ENCODE results near the gene TMEM17. TPM values are rescaled to one million over a fixed set of nuclear protein-coding genes. Genes with fewer than 3 reads are reported as not detected.

Gene TMEM17
- total RNA-seq, 2 experiments from 2014 or later = not detected

- Mint-ChIP-seq H3K9me3 (no peaks in the 10 kb centered on the region), H3K4me1 (ENCODE audit: low read depth) (no peaks in the 10 kb centered on the region), H3K27me3 (peaks cover 9% of the 10 kb centered on the region), H3K27ac (no peak overlapping the region), H3K36me3 (ENCODE audit: low read depth) (no peaks in the 10 kb centered on the region), H3K4me3 (no peak overlapping the region)
- intact Hi-C loops (cut with DNase I, micrococcal nuclease) = loop anchor here (5.0 to 10.0 kb wide), 5 partner anchors 966 to 1403 kb away; no protein-coding TSS in a partner anchor
- no peak overlapping the region for H3K4me3 ChIP-seq (ENCODE audit: low read length)
- H3K27ac ChIP-seq (ENCODE audit: low read depth in 1 of 2, low read length in 2 of 2) = no peak overlapping the region
- ATAC-seq (ENCODE audit: poor library complexity) (no peak), DNase-seq (no peak)
- H3K36me3 ChIP-seq (ENCODE audit: insufficient read depth, low read length) = no peaks in the 10 kb centered on the region
- CTCF ChIA-PET = interaction anchor here (3.0 kb wide), 1 partner anchor 316 kb away, joined by 7 read pairs; no protein-coding TSS in a partner anchor
- peaks cover 4 to 8% of the 10 kb centered on the region in 2 experiments for H3K27me3 ChIP-seq (ENCODE audit: control insufficient read depth in 1 of 2, insufficient read depth in 2 of 2, low read length in 2 of 2)
- POLR2A ChIA-PET = no interaction called here
- H3K9me3 ChIP-seq (ENCODE audit: control insufficient read depth in 1 of 2, insufficient read depth in 1 of 2, low read length in 2 of 2) = no peaks in the 10 kb centered on the region
- peaks cover 10% of the 10 kb centered on the region for H3K4me1 ChIP-seq (ENCODE audit: insufficient read depth, low read length)
- no peak for TF ChIP-seq CTCF (IDR thresholded peaks at IDR 0.05)
Measured at GRCh38 chr2:62459106-62459505, 46.9 kb downstream of the TMEM17 start.

GRCh38 chr2:62458671-62459081 lies 47.3 kb downstream of the TMEM17 start:
- no peaks in the 10 kb centered on the region for H3K36me3 ChIP-seq (ENCODE audit: insufficient read depth, low read length)

GRCh38 chr2:62458206-62458641 lies 47.8 kb downstream of the TMEM17 start:
- DNase-seq (no peak), ATAC-seq (ENCODE audit: poor library complexity) (no peak)
- Mint-ChIP-seq H3K4me3 (no peak overlapping the region), H3K36me3 (ENCODE audit: low read depth) (no peaks in the 10 kb centered on the region), H3K27me3 (peaks cover 9% of the 10 kb centered on the region), H3K27ac (no peak overlapping the region), H3K9me3 (no peaks in the 10 kb centered on the region), H3K4me1 (ENCODE audit: low read depth) (no peaks in the 10 kb centered on the region)
- ChIA-PET CTCF (interaction anchor here (3.0 kb wide), 1 partner anchor 317 kb away, joined by 7 read pairs; no protein-coding TSS in a partner anchor), POLR2A (no interaction called here)
- no peak for TF ChIP-seq CTCF (IDR thresholded peaks at IDR 0.05)
- Histone ChIP-seq H3K36me3 (ENCODE audit: insufficient read depth, low read length) (no peaks in the 10 kb centered on the region), H3K4me3 (ENCODE audit: low read length) (no peak overlapping the region), H3K27me3 (ENCODE audit: control insufficient read depth in 1 of 2, insufficient read depth in 2 of 2, low read length in 2 of 2) (peaks cover 4 to 8% of the 10 kb centered on the region in 2 experiments), H3K27ac (ENCODE audit: low read depth in 1 of 2, low read length in 2 of 2) (no peak overlapping the region), H3K9me3 (ENCODE audit: control insufficient read depth in 1 of 2, insufficient read depth in 1 of 2, low read length in 2 of 2) (no peaks in the 10 kb centered on the region), H3K4me1 (ENCODE audit: insufficient read depth, low read length) (peaks cover 10% of the 10 kb centered on the region)
- intact Hi-C loops (cut with DNase I, micrococcal nuclease) = loop anchor here (5.0 to 10.0 kb wide), 5 partner anchors 967 to 1404 kb away; no protein-coding TSS in a partner anchor

More at GRCh38 chr2:62458671-62459081, 47.3 kb downstream of the TMEM17 start:
- H3K4me3 ChIP-seq (ENCODE audit: low read length) = no peak overlapping the region
- POLR2A ChIA-PET = no interaction called here
- no peak overlapping the region for H3K27ac ChIP-seq (ENCODE audit: low read depth in 1 of 2, low read length in 2 of 2)
- H3K4me1 ChIP-seq (ENCODE audit: insufficient read depth, low read length) = peaks cover 10% of the 10 kb centered on the region
- H3K27ac Mint-ChIP-seq = no peak overlapping the region
- no peak overlapping the region for H3K4me3 Mint-ChIP-seq
- no peaks in the 10 kb centered on the region for H3K36me3 Mint-ChIP-seq (ENCODE audit: low read depth)
- peaks cover 9% of the 10 kb centered on the region for H3K27me3 Mint-ChIP-seq
- H3K9me3 ChIP-seq (ENCODE audit: control insufficient read depth in 1 of 2, insufficient read depth in 1 of 2, low read length in 2 of 2) = no peaks in the 10 kb centered on the region
- intact Hi-C loops (cut with DNase I, micrococcal nuclease) = loop anchor here (5.0 to 10.0 kb wide), 5 partner anchors 966 to 1404 kb away; no protein-coding TSS in a partner anchor
- H3K9me3 Mint-ChIP-seq = no peaks in the 10 kb centered on the region
- DNase-seq = no peak
- peaks cover 4 to 8% of the 10 kb centered on the region in 2 experiments for H3K27me3 ChIP-seq (ENCODE audit: control insufficient read depth in 1 of 2, insufficient read depth in 2 of 2, low read length in 2 of 2)
- H3K4me1 Mint-ChIP-seq (ENCODE audit: low read depth) = no peaks in the 10 kb centered on the region
- ATAC-seq (ENCODE audit: poor library complexity) = no peak
- no peak for TF ChIP-seq CTCF (IDR thresholded peaks at IDR 0.05)
- CTCF ChIA-PET = interaction anchor here (3.0 kb wide), 1 partner anchor 316 kb away, joined by 7 read pairs; no protein-coding TSS in a partner anchor

All from CD4-positive, alpha-beta T cell (primary cell).